ENCODE measurements around the gene CKAP2L. TPM values are rescaled to one million over a fixed set of nuclear protein-coding genes. Genes with fewer than 3 reads are reported as not detected.

CKAP2L gene
- total and polyA plus RNA-seq, 9 of the 15 experiments (the other 6 are each of a cell fraction or from before 2014, with no cell fraction given), result 10.4 to 21.9 (median 14.2) TPM

DNA sequence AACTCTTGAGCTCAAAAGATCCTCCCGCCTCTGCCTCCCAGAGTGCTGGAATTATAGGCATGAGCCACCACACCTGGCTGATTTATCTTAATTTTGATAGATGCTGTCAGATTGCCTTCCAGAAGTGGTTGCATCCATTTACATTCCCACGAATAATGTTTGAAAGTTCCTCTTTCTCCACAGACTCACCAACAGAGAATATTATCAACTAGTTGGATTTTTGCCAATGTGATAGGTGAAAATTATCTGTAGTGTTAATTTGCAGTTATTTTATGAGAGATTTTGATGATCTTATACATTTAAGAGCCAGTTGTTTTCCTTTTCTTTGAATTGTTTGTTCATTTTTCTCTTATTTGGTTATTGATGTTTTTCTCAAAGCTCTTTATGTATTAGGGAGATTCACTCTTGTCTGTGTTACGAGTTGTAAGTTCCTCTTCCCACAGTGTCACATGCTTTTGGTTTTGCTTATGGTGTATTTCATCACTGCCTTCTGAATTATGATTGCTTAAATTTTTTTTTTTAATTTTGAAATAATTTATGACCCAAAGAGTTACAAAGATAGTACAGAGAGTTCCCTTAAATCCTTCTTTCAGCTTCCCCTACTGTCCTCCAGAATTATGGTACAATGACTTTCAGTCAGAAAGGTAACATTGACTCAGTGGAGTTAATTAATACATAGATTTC, 64.3 kb downstream of the CKAP2L start (continued):
- TF ChIP-seq MEIS2 (IDR thresholded peaks at IDR 0.05; ENCODE audit: partially characterized antibody) (peak; percentile 36), DPF2 (IDR thresholded peaks at IDR 0.05) (no peak), SMAD3 (CRISPR knock-in tag; conservative IDR thresholded peaks at IDR 0.05) (no peak), WHSC1 (IDR thresholded peaks at IDR 0.05; ENCODE audit: low read length) (no peak), PHF21A (IDR thresholded peaks at IDR 0.05; ENCODE audit: borderline replicate concordance, low read depth) (no peak), ZC3H4 (CRISPR knock-in tag; IDR thresholded peaks at IDR 0.05; ENCODE audit: borderline replicate concordance) (no peak), NFIC (IDR thresholded peaks at IDR 0.05) (peak; percentile 79), ARID1B (IDR thresholded peaks at IDR 0.05) (no peak), ZNF253 (CRISPR knock-in tag; conservative IDR thresholded peaks at IDR 0.05) (no peak), NFE2 (IDR thresholded peaks at IDR 0.05; ENCODE audit: low read depth) (no peak), CEBPB (tag; IDR thresholded peaks at IDR 0.05) (peak; percentile 56; the same call in 1 of the 2 replicates), GTF2A2 (tag; IDR thresholded peaks at IDR 0.05) (no peak), SMARCE1 (IDR thresholded peaks at IDR 0.05) (peak; percentile 39; the same call in 1 of the 2 replicates), LEF1 (IDR thresholded peaks at IDR 0.05) (no peak), KDM5B (IDR thresholded peaks at IDR 0.05; ENCODE audit: insufficient replicate concordance, low read depth, low read length) (no peak), ZNF134 (CRISPR knock-in tag; conservative IDR thresholded peaks at IDR 0.05) (no peak)
- TF ChIP-seq, protein P1, sequence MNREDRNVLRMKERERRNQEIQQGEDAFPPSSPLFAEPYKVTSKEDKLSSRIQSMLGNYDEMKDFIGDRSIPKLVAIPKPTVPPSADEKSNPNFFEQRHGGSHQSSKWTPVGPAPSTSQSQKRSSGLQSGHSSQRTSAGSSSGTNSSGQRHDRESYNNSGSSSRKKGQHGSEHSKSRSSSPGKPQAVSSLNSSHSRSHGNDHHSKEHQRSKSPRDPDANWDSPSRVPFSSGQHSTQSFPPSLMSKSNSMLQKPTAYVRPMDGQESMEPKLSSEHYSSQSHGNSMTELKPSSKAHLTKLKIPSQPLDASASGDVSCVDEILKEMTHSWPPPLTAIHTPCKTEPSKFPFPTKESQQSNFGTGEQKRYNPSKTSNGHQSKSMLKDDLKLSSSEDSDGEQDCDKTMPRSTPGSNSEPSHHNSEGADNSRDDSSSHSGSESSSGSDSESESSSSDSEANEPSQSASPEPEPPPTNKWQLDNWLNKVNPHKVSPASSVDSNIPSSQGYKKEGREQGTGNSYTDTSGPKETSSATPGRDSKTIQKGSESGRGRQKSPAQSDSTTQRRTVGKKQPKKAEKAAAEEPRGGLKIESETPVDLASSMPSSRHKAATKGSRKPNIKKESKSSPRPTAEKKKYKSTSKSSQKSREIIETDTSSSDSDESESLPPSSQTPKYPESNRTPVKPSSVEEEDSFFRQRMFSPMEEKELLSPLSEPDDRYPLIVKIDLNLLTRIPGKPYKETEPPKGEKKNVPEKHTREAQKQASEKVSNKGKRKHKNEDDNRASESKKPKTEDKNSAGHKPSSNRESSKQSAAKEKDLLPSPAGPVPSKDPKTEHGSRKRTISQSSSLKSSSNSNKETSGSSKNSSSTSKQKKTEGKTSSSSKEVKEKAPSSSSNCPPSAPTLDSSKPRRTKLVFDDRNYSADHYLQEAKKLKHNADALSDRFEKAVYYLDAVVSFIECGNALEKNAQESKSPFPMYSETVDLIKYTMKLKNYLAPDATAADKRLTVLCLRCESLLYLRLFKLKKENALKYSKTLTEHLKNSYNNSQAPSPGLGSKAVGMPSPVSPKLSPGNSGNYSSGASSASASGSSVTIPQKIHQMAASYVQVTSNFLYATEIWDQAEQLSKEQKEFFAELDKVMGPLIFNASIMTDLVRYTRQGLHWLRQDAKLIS (CRISPR knock-in tag; IDR thresholded peaks at IDR 0.05), result no peak
- TF ChIP-seq, protein P2, sequence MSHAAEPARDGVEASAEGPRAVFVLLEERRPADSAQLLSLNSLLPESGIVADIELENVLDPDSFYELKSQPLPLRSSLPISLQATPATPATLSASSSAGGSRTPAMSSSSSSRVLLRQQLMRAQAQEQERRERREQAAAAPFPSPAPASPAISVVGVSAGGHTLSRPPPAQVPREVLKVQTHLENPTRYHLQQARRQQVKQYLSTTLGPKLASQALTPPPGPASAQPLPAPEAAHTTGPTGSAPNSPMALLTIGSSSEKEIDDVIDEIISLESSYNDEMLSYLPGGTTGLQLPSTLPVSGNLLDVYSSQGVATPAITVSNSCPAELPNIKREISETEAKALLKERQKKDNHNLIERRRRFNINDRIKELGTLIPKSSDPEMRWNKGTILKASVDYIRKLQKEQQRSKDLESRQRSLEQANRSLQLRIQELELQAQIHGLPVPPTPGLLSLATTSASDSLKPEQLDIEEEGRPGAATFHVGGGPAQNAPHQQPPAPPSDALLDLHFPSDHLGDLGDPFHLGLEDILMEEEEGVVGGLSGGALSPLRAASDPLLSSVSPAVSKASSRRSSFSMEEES (CRISPR knock-in tag; IDR thresholded peaks at IDR 0.05), result peak; percentile 7; the same call in 1 of the 2 replicates
- TF ChIP-seq, protein P3, sequence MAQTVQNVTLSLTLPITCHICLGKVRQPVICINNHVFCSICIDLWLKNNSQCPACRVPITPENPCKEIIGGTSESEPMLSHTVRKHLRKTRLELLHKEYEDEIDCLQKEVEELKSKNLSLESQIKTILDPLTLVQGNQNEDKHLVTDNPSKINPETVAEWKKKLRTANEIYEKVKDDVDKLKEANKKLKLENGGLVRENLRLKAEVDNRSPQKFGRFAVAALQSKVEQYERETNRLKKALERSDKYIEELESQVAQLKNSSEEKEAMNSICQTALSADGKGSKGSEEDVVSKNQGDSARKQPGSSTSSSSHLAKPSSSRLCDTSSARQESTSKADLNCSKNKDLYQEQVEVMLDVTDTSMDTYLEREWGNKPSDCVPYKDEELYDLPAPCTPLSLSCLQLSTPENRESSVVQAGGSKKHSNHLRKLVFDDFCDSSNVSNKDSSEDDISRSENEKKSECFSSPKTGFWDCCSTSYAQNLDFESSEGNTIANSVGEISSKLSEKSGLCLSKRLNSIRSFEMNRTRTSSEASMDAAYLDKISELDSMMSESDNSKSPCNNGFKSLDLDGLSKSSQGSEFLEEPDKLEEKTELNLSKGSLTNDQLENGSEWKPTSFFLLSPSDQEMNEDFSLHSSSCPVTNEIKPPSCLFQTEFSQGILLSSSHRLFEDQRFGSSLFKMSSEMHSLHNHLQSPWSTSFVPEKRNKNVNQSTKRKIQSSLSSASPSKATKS (CRISPR knock-in tag; IDR thresholded peaks at IDR 0.05), result no peak
- TF ChIP-seq, protein P4, sequence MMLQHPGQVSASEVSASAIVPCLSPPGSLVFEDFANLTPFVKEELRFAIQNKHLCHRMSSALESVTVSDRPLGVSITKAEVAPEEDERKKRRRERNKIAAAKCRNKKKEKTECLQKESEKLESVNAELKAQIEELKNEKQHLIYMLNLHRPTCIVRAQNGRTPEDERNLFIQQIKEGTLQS (IDR thresholded peaks at IDR 0.05), result 0 out of 2 replicates have a peak, but pooled peaks have one; percentile 31
- TF ChIP-seq, protein P4 (CRISPR knock-in tag; conservative IDR thresholded peaks at IDR 0.05), result no peak
